GM21381 (cell line): ENCODE data around the gene SLBP.

Experiments
- ATAC-seq: cut with Tn5 transposase; IDR thresholded peaks from one replicate; pipeline ENCODE4 v1.9.1; 2021; ENCODE audit warnings: mild to moderate bottlenecking, moderate library complexity; ENCODE audit not compliant: unreplicated experiment

The SLBP gene

DNA sequence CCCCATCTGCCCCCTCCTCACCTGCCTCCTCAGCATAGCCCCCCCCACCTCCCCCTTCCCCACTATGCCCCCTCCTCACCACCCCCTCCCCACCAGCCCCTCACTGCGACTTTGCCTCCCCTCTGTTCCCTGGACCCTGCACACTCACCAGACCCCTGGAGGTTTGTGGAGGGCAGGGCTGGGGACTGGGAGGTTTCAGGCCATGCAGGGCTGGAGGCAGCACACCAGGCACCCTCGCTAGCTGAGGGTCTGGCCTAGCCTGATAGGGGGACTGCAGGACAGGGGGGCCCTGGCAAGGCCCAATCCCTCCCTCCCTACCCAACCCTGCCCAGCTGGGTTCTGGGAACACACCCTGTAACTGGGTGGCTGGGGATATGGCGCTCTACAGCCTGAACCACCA lies 37.3 kb upstream of the SLBP start:
- no peak for ATAC-seq

DNA sequence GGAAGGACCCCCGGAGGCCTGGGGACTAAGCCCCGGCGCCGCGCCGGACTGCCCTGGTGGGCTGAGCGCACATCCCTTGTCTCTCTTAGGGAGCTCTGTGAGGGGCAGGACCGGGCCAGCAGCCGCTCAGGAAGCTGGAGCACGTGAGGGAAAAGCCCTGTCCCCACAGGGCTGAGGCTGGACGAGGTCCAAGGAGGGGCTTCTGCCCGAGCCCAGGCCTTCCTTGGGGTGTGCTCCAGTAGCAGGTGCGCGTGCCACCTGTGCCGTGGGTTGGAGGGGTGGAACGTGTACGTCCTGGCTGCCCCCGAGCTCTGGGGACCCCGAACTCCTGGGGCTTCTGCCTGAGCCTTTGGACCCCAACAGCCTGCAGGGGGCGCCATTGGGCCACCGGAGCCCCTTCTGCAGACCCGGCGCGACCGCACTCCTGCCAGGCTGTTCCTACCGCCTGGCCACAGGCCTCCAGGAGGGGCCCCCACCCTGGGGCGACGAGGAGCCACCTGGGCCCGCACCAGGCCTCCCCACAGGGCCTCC lies 36.4 kb upstream of the SLBP start:
- no peak for ATAC-seq

- ATAC-seq: no peak
Observed at GRCh38 chr4:1747603-1747967, 35.5 kb upstream of the SLBP start.

GRCh38 chr4:1746919-1747602 lies 34.9 kb upstream of the SLBP start:
- ATAC-seq: no peak

DNA sequence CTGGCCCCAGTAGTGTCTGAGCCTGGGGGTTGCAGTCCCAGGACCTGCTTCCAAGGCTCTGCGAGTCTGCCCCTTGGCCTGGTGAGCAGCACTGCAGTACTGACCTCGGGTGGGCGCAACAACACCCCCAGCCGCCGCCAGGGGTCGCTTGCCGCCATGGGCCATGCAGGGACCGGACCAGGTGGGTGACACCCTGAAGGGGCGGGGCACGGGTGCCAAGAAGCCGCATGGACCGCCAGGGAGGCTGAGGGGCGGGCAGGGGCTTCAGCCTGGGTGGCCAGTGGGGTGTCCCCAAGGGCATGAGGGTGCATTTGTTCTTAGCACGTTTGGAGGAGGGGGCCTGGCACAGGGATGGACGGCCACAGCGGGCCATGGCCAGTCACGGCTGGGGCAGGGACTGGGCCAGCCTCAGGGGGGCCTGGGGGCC lies 34.2 kb upstream of the SLBP start:
- no peak for ATAC-seq

GRCh38 chr4:1745697-1746096 lies 33.6 kb upstream of the SLBP start:
- no peak for ATAC-seq

DNA sequence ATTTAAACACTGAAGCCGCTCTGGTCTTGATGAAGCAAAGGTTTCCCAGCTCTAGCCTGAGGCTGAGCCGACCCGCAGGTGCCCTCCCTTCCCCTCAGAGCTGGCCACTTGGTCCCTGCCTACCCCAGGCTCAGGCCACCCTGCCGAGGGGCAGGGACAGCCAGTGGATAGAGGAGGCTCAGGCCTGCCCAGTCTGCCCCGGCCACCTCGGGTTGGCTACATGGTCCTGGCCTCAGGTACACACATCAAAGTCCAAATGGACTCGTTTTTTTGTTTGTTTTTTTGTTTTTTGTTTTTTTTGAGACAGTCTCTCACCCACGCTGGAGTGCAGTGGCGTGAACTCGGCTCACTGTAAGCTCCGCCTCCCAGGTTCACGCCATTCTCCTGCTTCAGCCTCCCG lies 33.0 kb upstream of the SLBP start:
- ATAC-seq: no peak

GRCh38 chr4:1744552-1744951 lies 32.4 kb upstream of the SLBP start:
- ATAC-seq: no peak

- no peak for ATAC-seq
Observed at GRCh38 chr4:1743975-1744374, 31.9 kb upstream of the SLBP start.

GRCh38 chr4:1743551-1743950 lies 31.4 kb upstream of the SLBP start:
- no peak for ATAC-seq

GRCh38 chr4:1741208-1741607 lies 29.1 kb upstream of the SLBP start:
- no peak for ATAC-seq

GRCh38 chr4:1740021-1740545 lies 28.0 kb upstream of the SLBP start:
- ATAC-seq: no peak

GRCh38 chr4:1739358-1739757 lies 27.2 kb upstream of the SLBP start:
- no peak for ATAC-seq

DNA sequence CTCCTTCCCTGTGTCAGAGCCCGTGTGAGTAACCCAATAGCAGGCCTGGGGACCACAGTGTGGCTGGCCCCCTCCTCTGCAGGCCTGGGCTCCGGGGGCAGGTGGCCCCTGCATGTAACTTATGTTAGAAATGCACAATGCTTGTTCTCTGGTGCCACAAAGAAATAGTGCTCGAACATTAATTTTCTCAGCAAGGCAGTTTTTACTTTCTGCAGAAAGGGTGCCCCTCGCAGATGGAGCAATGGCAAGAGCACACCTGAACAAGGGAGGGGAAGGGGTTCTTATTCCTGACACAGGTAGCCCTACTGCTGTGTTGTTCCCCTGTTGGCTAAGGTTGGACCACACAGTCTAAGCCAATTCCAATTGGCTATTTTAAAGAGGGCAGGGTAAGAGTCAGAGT lies 26.3 kb upstream of the SLBP start:
- ATAC-seq: no peak

DNA sequence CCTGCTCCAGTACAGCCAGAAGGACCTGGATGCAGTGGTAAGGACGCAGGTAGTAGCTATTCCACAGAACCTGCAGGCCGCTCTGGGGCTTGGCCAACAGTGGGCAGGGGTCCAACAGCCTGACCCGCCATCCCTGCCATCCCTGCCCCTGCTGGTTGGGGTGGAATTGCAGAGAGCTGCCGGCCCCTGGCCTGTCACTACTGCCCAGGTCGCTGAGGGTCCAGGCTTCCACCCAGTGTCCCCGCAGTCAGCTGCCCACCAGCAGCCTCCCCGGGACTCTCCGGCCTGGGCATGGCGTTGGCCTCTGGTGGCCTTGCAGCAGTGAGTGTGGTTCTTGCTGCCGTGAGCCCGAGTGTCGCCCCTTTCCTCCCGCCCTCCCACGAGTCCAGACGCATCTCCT lies 25.5 kb upstream of the SLBP start:
- ATAC-seq: no peak

GRCh38 chr4:1736812-1737211 lies 24.7 kb upstream of the SLBP start:
- no peak for ATAC-seq

GRCh38 chr4:1735215-1735614 lies 23.1 kb upstream of the SLBP start:
- ATAC-seq: no peak

DNA sequence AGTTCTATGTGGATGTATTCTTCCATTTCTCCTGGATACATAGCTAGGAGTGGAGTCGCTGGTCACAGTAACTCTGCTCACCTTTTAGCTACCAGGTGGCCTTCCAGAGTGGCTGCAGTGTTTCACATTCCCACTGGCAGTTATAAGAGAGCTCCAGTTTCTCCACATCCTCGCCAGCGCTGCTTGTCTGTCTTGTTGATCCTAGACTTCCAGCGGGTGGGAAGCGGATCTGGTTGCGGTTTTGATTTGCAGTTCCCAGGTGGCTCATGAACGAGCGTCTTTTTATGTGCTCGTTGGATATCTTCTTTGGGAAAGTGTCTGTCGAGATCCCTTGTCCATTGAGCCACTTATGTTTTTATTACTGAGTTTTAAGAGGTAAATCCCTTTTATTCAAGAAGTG lies 20.8 kb upstream of the SLBP start:
- no peak for ATAC-seq

DNA sequence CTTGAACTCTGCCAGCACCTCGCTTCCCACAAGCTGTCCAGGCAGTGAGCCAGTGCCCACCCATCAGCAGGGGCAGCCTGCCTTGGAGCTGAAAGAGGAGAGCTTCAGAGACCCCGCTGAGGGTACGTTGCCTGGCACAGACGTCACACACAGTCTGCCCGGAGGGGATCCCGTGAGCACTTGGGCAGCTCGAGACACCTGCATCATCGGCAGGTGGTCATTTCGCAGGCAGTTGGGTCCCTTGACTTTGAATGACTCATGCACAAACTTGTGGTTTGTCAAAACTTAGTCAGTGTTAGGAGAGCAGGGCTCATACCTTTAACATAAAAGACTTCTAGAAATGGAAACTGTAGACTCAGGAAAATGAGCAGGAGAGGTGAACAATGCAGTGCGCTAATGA lies 19.1 kb upstream of the SLBP start:
- ATAC-seq: no peak

- no peak for ATAC-seq
Observed at GRCh38 chr4:1730532-1731135, 18.5 kb upstream of the SLBP start.

DNA sequence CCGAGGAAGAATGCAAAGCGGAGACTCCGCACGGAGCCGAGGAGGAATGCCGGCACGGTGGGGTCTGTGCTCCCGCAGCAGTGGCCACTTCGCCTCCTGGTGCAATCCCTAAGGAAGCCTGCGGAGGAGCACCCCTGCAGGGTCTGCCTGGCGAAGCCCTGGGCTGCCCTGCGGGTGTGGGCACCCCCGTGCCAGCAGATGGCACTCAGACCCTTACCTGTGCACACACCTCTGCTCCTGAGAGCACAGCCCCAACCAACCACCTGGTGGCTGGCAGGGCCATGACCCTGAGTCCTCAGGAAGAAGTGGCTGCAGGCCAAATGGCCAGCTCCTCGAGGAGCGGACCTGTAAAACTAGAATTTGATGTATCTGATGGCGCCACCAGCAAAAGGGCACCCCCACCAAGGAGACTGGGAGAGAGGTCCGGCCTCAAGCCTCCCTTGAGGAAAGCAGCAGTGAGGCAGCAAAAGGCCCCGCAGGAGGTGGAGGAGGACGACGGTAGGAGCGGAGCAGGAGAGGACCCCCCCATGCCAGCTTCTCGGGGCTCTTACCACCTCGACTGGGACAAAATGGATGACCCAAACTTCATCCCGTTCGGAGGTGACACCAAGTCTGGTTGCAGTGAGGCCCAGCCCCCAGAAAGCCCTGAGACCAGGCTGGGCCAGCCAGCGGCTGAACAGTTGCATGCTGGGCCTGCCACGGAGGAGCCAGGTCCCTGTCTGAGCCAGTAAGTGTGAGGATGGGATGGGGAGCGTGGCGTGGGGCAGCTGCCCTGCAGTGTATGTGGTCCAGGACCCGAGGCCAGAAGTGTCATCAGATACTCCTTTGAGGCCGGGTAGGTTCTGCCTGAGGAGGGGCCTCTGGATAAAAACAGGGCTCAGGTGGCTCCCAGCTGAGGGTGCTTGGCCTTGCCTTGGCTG lies 16.2 kb upstream of the SLBP start:
- ATAC-seq: no peak
